Spleen (tissue), 11 donors: ENCODE data around the gene RAB11A. TPM values are rescaled to one million over a fixed set of nuclear protein-coding genes. Genes with fewer than 3 reads are reported as not detected.

Experiments
- DNase-seq: peaks from one replicate; pipeline ENCODE4 v3.0.0-alpha.2; 2020
- H3K27ac ChIP-seq, 8 donors: fragments of 200-600 bp; sonication (generic) in 7 of 8; 1 replicate in 4 of 8; 2 replicates in 4 of 8; pipeline versions ENCODE4 v1.5.0 to v1.8.0; 2016 to 2021; ENCODE audit warnings: inconsistent platforms in 4 of 8, mild to moderate bottlenecking in 4 of 8, moderate library complexity in 1 of 8
- H3K27me3 ChIP-seq, 7 donors: fragments of 200-600 bp; sonication (generic) in 6 of 7; replicated peaks in 1 of 7; 1 replicate in 4 of 7; 2 replicates in 3 of 7; pipeline versions ENCODE4 v1.5.0 to v1.8.0; 2016 to 2021; ENCODE audit warnings: inconsistent platforms in 3 of 7, mild to moderate bottlenecking in 1 of 7
- H3K36me3 ChIP-seq, 6 donors: fragments of 200-600 bp; sonication (generic) in 5 of 6; 1 replicate in 4 of 6; 2 replicates in 2 of 6; pipeline versions ENCODE4 v1.5.0 to v1.8.0; 2016 to 2021; ENCODE audit warnings: inconsistent platforms in 2 of 6
- H3K4me1 ChIP-seq, 6 donors: fragments of 200-600 bp; sonication (generic) in 5 of 6; 1 replicate in 3 of 6; 2 replicates in 3 of 6; pipeline versions ENCODE4 v1.5.0 to v1.8.0; 2016 to 2021; ENCODE audit warnings: inconsistent platforms in 3 of 6
- H3K4me3 ChIP-seq, 8 donors: fragments of 200-600 bp; sonication (generic) in 7 of 8; 1 replicate in 4 of 8; 2 replicates in 4 of 8; pipeline versions ENCODE4 v1.5.0 to v1.8.0; 2016 to 2021; ENCODE audit warnings: inconsistent platforms in 4 of 8, mild to moderate bottlenecking in 4 of 8, moderate library complexity in 2 of 8
- H3K9me3 ChIP-seq, 8 donors: fragments of 200-600 bp; sonication (generic) in 7 of 8; 1 replicate in 4 of 8; 2 replicates in 4 of 8; pipeline versions ENCODE4 v1.5.0 to v1.8.0; 2016 to 2021; ENCODE audit warnings: inconsistent platforms in 4 of 8
- CTCF ChIP-seq, 11 experiments: fragments of 200-600 bp in 7 of 11; fragments of 450-650 bp in 4 of 11; sonication (generic) in 4 of 11; IDR thresholded peaks in 8 of 11; conservative IDR thresholded peaks in 3 of 11; 1 replicate in 7 of 11; 2 replicates in 4 of 11; pipeline versions ENCODE4 v1.4.0 to v1.8.0; 2016 to 2021; ENCODE audit warnings: antibody characterized with exemption in 11 of 11, inconsistent platforms in 4 of 11, mild to moderate bottlenecking in 1 of 11
- POLR2A ChIP-seq, 3 donors: fragments of 450-650 bp; IDR thresholded peaks; one replicate each; pipeline ENCODE4 v1.5.1; 2017; ENCODE audit warnings: antibody characterized with exemption in 3 of 3, mild to moderate bottlenecking in 1 of 3
- POLR2AphosphoS5 ChIP-seq, 3 donors: sonication (generic); formaldehyde crosslinking; IDR thresholded peaks; one replicate each; pipeline ENCODE4 v1.5.1; 2017; ENCODE audit warnings: antibody characterized with exemption in 3 of 3
- whole genome bisulfite sequencing, 5 donors: extraction: QIAGEN DNeasy Blood & Tissue Kit in 3 of 5; methylation state at CpG; one replicate each; pipeline versions ENCODE4 v1.1.5 to v1.1.7; 2013 to 2018; 5-methylcytosine and 5-hydroxymethylcytosine counted together
- intact Hi-C: fragments of 100-400 bp; cut with DNase I; formaldehyde crosslinking; loops from one replicate; pipeline ENCODE4 v1.15.0; 2023; ENCODE audit warnings: low total_unique reads
- polyA plus RNA-seq, 3 donors: library from polyadenylated mRNA; stranded (reverse); fragments of 200-250 nt; gene quantifications; one replicate each; pipeline ENCODE4 v1.2.1, GENCODE V29; 2013
- total RNA-seq, 7 donors: library from RNA; depleted of rRNA in 3 of 7; stranded (reverse); fragments of >200 nt in 3 of 7; fragmentation: NEBNext Ultra II Directional in 4 of 7; extraction: Animal tissue kit (Norgen Biotek cat#: 25700) in 4 of 7; gene quantifications; one replicate each; pipeline versions ENCODE4 v1.1.0 to v1.2.1, GENCODE V29; 2016 to 2021
- donor health status: healthy with polysubstance abuse.
- donor health status: DM: no; HTN: no; CAD: no; lungs with moderate emphysema.
- donor health status: DM: no; HTN: no; CAD: no.
- donor health status: Bipolar disorder and iron deficiency.
- donor health status: healthy.
- donor health status: DM: no; HTN: no; CAD: no.
- donor health status: DM: yes; HTN: yes; CAD: no.

RAB11A gene
- total and polyA plus RNA-seq, 10 donors: 86.7 to 313 (median 235) TPM

DNA sequence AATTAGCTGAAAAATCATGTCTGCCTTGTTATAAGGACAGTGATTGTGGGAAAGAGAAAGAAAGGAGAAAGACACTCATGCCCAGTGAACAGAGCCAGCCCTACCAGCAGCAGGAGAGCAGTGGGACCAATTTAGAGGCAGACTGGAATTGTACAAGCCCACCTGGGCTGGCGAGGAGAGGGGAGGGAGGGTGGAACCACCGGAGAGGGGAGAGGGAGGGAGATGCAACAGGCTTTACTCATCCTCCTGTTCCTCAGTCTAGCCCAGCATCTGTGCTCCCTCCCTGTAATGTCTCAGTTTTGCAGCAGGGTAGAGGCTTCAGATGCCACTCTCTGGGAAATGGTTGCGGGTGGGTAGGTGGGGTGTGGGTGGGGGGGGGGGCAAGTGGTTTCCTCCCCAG is 54.7 kb downstream of the RAB11A start:
- Histone ChIP-seq H3K9me3 (no peaks in the 10 kb centered on the region), H3K36me3 (peaks cover 0 to 6% (median 0%) of the 10 kb centered on the region in 6 donors), H3K27ac (no peak overlapping the region), H3K27me3 (no peaks in the 10 kb centered on the region), H3K4me3 (no peak overlapping the region), H3K4me1 (peaks cover 0 to 33% (median 9%) of the 10 kb centered on the region in 6 donors)
- DNase-seq: no peak
- 83 to 97% (median 90%) methylated on average over 3 of the region's 3 CpGs for WGBS, 5 donors
- TF ChIP-seq POLR2AphosphoS5 (IDR thresholded peaks at IDR 0.05) (no peak), CTCF (IDR thresholded peaks at IDR 0.05 in 8 of 11, conservative IDR thresholded peaks at IDR 0.05 in 3 of 11) (no peak), POLR2A (IDR thresholded peaks at IDR 0.05) (no peak)
- intact Hi-C loops: no loop called here

GRCh38 chr15:65925338-65925737 is 56.0 kb downstream of the RAB11A start:
- Histone ChIP-seq H3K27me3 (no peaks in the 10 kb centered on the region), H3K4me1 (peaks cover 0 to 20% (median 7%) of the 10 kb centered on the region in 6 donors), H3K9me3 (no peaks in the 10 kb centered on the region), H3K4me3 (no peak overlapping the region), H3K36me3 (no peaks in the 10 kb centered on the region), H3K27ac (no peak overlapping the region)
- no peak for DNase-seq
- 92 to 100% (median 100%) methylated on average over 1 of the region's 1 CpG for WGBS, 5 donors
- TF ChIP-seq POLR2AphosphoS5 (IDR thresholded peaks at IDR 0.05) (no peak), POLR2A (IDR thresholded peaks at IDR 0.05) (no peak), CTCF (IDR thresholded peaks at IDR 0.05 in 8 of 11, conservative IDR thresholded peaks at IDR 0.05 in 3 of 11) (no peak)
- intact Hi-C loops: no loop called here

DNA sequence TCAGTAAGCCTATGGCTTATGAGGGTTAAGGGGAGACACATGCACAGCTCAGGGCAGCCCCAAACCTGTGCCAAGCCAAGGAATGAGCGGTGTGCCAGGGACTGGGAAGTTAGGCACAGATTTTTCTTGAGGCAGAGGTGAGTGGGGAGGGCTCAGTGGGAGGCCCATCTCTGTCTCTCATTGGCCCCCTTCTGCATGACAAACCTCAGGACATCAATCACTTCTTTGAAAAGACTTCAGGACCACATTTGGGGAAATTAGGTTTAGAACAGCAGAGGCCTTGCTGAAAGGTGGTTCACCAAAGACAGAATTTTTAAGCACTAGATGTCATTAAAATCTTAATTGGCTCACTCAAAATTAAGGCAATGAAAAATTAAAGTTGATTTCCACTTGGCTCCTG is 57.2 kb downstream of the RAB11A start:
- no peak for DNase-seq
- no peak for TF ChIP-seq POLR2AphosphoS5 (IDR thresholded peaks at IDR 0.05)
- no peak for TF ChIP-seq CTCF (IDR thresholded peaks at IDR 0.05 in 8 of 11, conservative IDR thresholded peaks at IDR 0.05 in 3 of 11)
- TF ChIP-seq POLR2A (IDR thresholded peaks at IDR 0.05): no peak
- WGBS, 5 donors: 86 to 100% (median 100%) methylated on average over 1 of the region's 1 CpG

DNA sequence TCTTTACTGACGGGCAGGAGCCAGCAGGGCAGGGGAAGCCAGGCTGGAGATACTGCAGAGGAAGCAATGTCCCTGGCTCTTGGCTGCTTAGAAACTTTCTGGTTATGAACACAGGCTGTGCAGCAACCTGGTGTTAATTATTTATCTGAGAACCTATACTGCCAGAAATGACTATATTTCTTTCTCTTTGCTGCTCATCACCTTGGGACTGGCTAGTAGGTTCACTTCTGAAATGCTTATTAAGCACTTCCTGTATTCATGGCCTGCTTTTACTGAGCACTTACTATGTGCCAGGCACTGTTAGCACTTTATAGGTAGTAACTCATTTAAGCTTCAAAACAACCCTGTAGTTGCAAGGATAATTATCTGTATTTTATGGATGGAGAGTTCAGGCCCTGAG is 57.6 kb downstream of the RAB11A start:
- TF ChIP-seq CTCF (IDR thresholded peaks at IDR 0.05 in 8 of 11, conservative IDR thresholded peaks at IDR 0.05 in 3 of 11): no peak
- WGBS, 5 donors: 80 to 100% (median 94%) methylated on average over 1 of the region's 1 CpG
- Histone ChIP-seq H3K9me3 (no peaks in the 10 kb centered on the region), H3K27me3 (no peaks in the 10 kb centered on the region), H3K27ac (no peak overlapping the region), H3K4me1 (peaks cover 0 to 14% (median 0%) of the 10 kb centered on the region in 6 donors), H3K4me3 (no peak overlapping the region), H3K36me3 (no peaks in the 10 kb centered on the region)
- intact Hi-C loops: no loop called here
- DNase-seq: no peak

More for the DNA sequence above, 57.2 kb downstream of the RAB11A start:
- Histone ChIP-seq H3K27me3 (no peaks in the 10 kb centered on the region), H3K36me3 (no peaks in the 10 kb centered on the region), H3K27ac (no peak overlapping the region), H3K9me3 (no peaks in the 10 kb centered on the region), H3K4me3 (no peak overlapping the region), H3K4me1 (peaks cover 0 to 14% (median 2%) of the 10 kb centered on the region in 6 donors)
- intact Hi-C loops: no loop called here
